H1 (cell line): ENCODE measurements around the gene OTOS. TPM values are rescaled to one million over a fixed set of nuclear protein-coding genes. Genes with fewer than 3 reads are reported as not detected.

Source experiments
- CTCF ChIA-PET: fragments of 300-600 bp; sonication (Branson Sonifier 250); formaldehyde crosslinking; loops from one replicate; lab custom pipeline; 2021; ENCODE audit not compliant: partially characterized antibody; lab: Charles Lee
- POLR2A ChIA-PET: fragments of 300-600 bp; sonication (Branson Sonifier 250); formaldehyde crosslinking; loops from one replicate; lab custom pipeline; 2021; ENCODE audit warnings: inconsistent platforms; ENCODE audit not compliant: partially characterized antibody; lab: Charles Lee
- DNase-seq, 2 experiments: peaks; one replicate each; pipeline versions ENCODE4 v3.0.0 to v3.0.0-alpha.2; 2010 to 2022; ENCODE audit warnings: low spot score in 2 of 2, low read depth in 1 of 2, mixed read lengths in 1 of 2
- FAIRE-seq: peaks from 2 replicates; lab custom pipeline; 2011; peaks lifted over from hg19 to GRCh38; lab: Jason Lieb, UNC
- H2AFZ ChIP-seq: 2 replicates; pipeline ENCODE4 v1.8.1; 2012; ENCODE audit warnings: low read length, inconsistent platforms
- H2AK5ac ChIP-seq: 2 replicates; pipeline ENCODE4 v1.6.1; 2013; ENCODE audit warnings: low read depth, low read length
- H2BK120ac ChIP-seq: replicated peaks from 2 replicates; pipeline ENCODE3; 2013; ENCODE audit warnings: low read depth, low read length, inconsistent platforms
- H2BK12ac ChIP-seq: 2 replicates; pipeline ENCODE4 v1.6.1; 2013; ENCODE audit warnings: low read depth, low read length
- H2BK15ac ChIP-seq: 2 replicates; pipeline ENCODE4 v1.6.1; 2013; ENCODE audit warnings: low read length
- H2BK20ac ChIP-seq: 2 replicates; pipeline ENCODE4 v1.6.1; 2013; ENCODE audit warnings: low read length
- H2BK5ac ChIP-seq: 2 replicates; pipeline ENCODE4 v1.6.1; 2013; ENCODE audit warnings: low read depth, low read length
- H3K14ac ChIP-seq: 2 replicates; pipeline ENCODE4 v1.6.1; 2013; ENCODE audit warnings: inconsistent platforms; ENCODE audit not compliant: insufficient read length
- H3K18ac ChIP-seq: 2 replicates; pipeline ENCODE4 v1.6.1; 2013; ENCODE audit warnings: low read length; ENCODE audit errors: extremely low read depth
- H3K23ac ChIP-seq: 2 replicates; pipeline ENCODE4 v1.6.1; 2013; ENCODE audit warnings: inconsistent platforms; ENCODE audit not compliant: insufficient read length
- H3K23me2 ChIP-seq: 2 replicates; pipeline ENCODE4 v1.6.1; 2013; ENCODE audit warnings: low read depth, low read length
- H3K27ac ChIP-seq: 2 replicates; pipeline ENCODE4 v1.6.1; 2011; ENCODE audit warnings: low read depth, low read length, inconsistent platforms
- H3K27me3 ChIP-seq, 4 experiments: replicated peaks in 1 of 4; 1 replicate in 1 of 4; 2 replicates in 3 of 4; pipeline versions ENCODE4 v1.6.1 to v1.8.1; 2011 to 2013; ENCODE audit warnings: low read length in 3 of 4, mild to moderate bottlenecking in 3 of 4, inconsistent platforms in 2 of 4, mixed read lengths in 2 of 4, moderate library complexity in 1 of 4; ENCODE audit not compliant: control insufficient read depth in 3 of 4, insufficient read depth in 3 of 4; ENCODE audit errors: extremely low read depth in 1 of 4
- H3K36me3 ChIP-seq, 4 experiments: 2 replicates each; pipeline versions ENCODE4 v1.6.1 to v1.8.1; 2011 to 2013; ENCODE audit warnings: mild to moderate bottlenecking in 4 of 4, low read length in 3 of 4, moderate library complexity in 2 of 4, control low read depth in 1 of 4, inconsistent platforms in 1 of 4; ENCODE audit not compliant: insufficient read depth in 4 of 4, control insufficient read depth in 2 of 4
- H3K4ac ChIP-seq: replicated peaks from 2 replicates; pipeline ENCODE3; 2013; ENCODE audit warnings: low read length, low read depth, mixed read lengths, inconsistent platforms; ENCODE audit not compliant: insufficient read length
- H3K4me1 ChIP-seq, 4 experiments: replicated peaks in 1 of 4; 1 replicate in 1 of 4; 2 replicates in 3 of 4; pipeline versions ENCODE4 v1.6.1 to v1.8.1; 2011 to 2013; ENCODE audit warnings: low read length in 3 of 4, inconsistent platforms in 2 of 4, mixed read lengths in 1 of 4; ENCODE audit not compliant: insufficient read depth in 4 of 4, control insufficient read depth in 3 of 4
- H3K4me2 ChIP-seq, 2 experiments: 2 replicates each; pipeline versions ENCODE4 v1.6.1 to v1.8.1; 2011 to 2013; ENCODE audit warnings: low read depth in 2 of 2, low read length in 2 of 2, control low read depth in 1 of 2, inconsistent platforms in 1 of 2, mild to moderate bottlenecking in 1 of 2; ENCODE audit not compliant: insufficient read depth in 1 of 2
- H3K4me3 ChIP-seq, 4 experiments: fragments of 200-600, 300-600 bp in 1 of 4; sonication (generic), shearing (Covaris generic), sonication (Bioruptor Twin) in 1 of 4; 2 replicates each; pipeline versions ENCODE4 v1.5.1 to v1.8.1; 2011 to 2016; ENCODE audit warnings: low read length in 4 of 4, low read depth in 3 of 4, control low read depth in 2 of 4, inconsistent platforms in 2 of 4, mild to moderate bottlenecking in 2 of 4, mixed read lengths in 1 of 4, moderate library complexity in 1 of 4; ENCODE audit not compliant: insufficient read depth in 2 of 4; ENCODE audit errors: extremely low read depth in 1 of 4
- H3K56ac ChIP-seq: replicated peaks from 2 replicates; pipeline ENCODE3; 2013; ENCODE audit warnings: low read depth, mild to moderate bottlenecking, mixed read lengths, low read length, inconsistent platforms; ENCODE audit not compliant: insufficient read length
- H3K79me1 ChIP-seq: 2 replicates; pipeline ENCODE4 v1.6.1; 2013; ENCODE audit warnings: low read depth, low read length, control low read depth
- H3K79me2 ChIP-seq, 2 experiments: 2 replicates each; pipeline versions ENCODE4 v1.6.1 to v1.8.1; 2012 to 2013; ENCODE audit warnings: low read length in 2 of 2, mild to moderate bottlenecking in 2 of 2, inconsistent platforms in 1 of 2; ENCODE audit not compliant: insufficient read depth in 2 of 2, control insufficient read depth in 1 of 2
- H3K9ac ChIP-seq, 4 experiments: replicated peaks in 1 of 4; 1 replicate in 1 of 4; 2 replicates in 3 of 4; pipeline versions ENCODE4 v1.6.1 to v1.8.1; 2011 to 2013; ENCODE audit warnings: low read depth in 3 of 4, low read length in 3 of 4, control low read depth in 2 of 4, mild to moderate bottlenecking in 2 of 4, moderate library complexity in 2 of 4, inconsistent platforms in 1 of 4; ENCODE audit errors: extremely low read depth in 1 of 4
- H3K9me3 ChIP-seq, 2 experiments: 2 replicates each; pipeline versions ENCODE4 v1.6.1 to v1.8.1; 2012 to 2013; ENCODE audit warnings: mild to moderate bottlenecking in 2 of 2, moderate library complexity in 2 of 2, control low read depth in 1 of 2, inconsistent platforms in 1 of 2, low read depth in 1 of 2, low read length in 1 of 2, mixed read lengths in 1 of 2; ENCODE audit not compliant: insufficient read depth in 2 of 2
- H4K20me1 ChIP-seq, 2 experiments: replicated peaks in 1 of 2; 2 replicates each; pipeline versions ENCODE3 to v1.8.1; 2011 to 2013; ENCODE audit warnings: inconsistent platforms in 2 of 2, low read length in 2 of 2, mild to moderate bottlenecking in 1 of 2; ENCODE audit not compliant: insufficient read depth in 2 of 2, control insufficient read depth in 1 of 2
- H4K5ac ChIP-seq: 2 replicates; pipeline ENCODE4 v1.6.1; 2013; ENCODE audit warnings: low read length, low read depth, mixed read lengths, inconsistent platforms; ENCODE audit not compliant: insufficient read length
- H4K8ac ChIP-seq: 2 replicates; pipeline ENCODE4 v1.8.0; 2013; ENCODE audit warnings: mild to moderate bottlenecking, moderate library complexity, low read length, inconsistent platforms; ENCODE audit not compliant: insufficient read depth; ENCODE audit errors: extremely low read depth
- H4K91ac ChIP-seq: replicated peaks from 2 replicates; pipeline ENCODE3; 2013; ENCODE audit warnings: low read length, mixed read lengths, inconsistent platforms; ENCODE audit not compliant: insufficient read length
- CEBPB ChIP-seq: IDR thresholded peaks from 2 replicates; pipeline ENCODE4 v1.6.1; 2012; ENCODE audit warnings: low read depth, low read length
- HDAC6 ChIP-seq: IDR thresholded peaks from one replicate; pipeline ENCODE4 v1.7.1; 2012; ENCODE audit warnings: low read depth, mild to moderate bottlenecking, inconsistent platforms, low read length, moderate library complexity
- JUND ChIP-seq: IDR thresholded peaks from 2 replicates; pipeline ENCODE4 v1.6.1; 2011; ENCODE audit warnings: mild to moderate bottlenecking, improper control_type of control experiment, low read length
- NRF1 ChIP-seq: IDR thresholded peaks from 2 replicates; pipeline ENCODE4 v1.6.1; 2011; ENCODE audit warnings: mild to moderate bottlenecking, low read depth, low read length, improper control_type of control experiment
- SP1 ChIP-seq: IDR thresholded peaks from 2 replicates; pipeline ENCODE4 v1.6.1; 2011; ENCODE audit warnings: low read depth, low read length
- SP2 ChIP-seq: IDR thresholded peaks from 2 replicates; pipeline ENCODE4 v1.6.1; 2012; ENCODE audit warnings: mild to moderate bottlenecking, low read length, inconsistent platforms
- WGBS, 2 experiments: shearing (Covaris generic) in 1 of 2; methylation state at CpG; one replicate each; pipeline versions ENCODE4 v1.1.6 to v1.1.7; 2013 to 2015; ENCODE audit warnings: low lambda C conversion rate in 2 of 2, mixed read lengths in 2 of 2, inconsistent platforms in 1 of 2, low coverage in 1 of 2, missing lambda C conversion rate in 1 of 2; ENCODE audit not compliant: insufficient replicate concordance in 2 of 2, insufficient coverage in 1 of 2, insufficient read length in 1 of 2; ENCODE audit errors: extremely low coverage in 1 of 2, missing lambda C conversion rate in 1 of 2; 5-methylcytosine and 5-hydroxymethylcytosine counted together
- polyA plus RNA-seq, 7 experiments: library from polyadenylated mRNA; depleted of rRNA in 3 of 7; stranded (reverse) in 5 of 7; unstranded in 2 of 7; fragments of >200 nt in 5 of 7; fragments of 200-250 nt in 2 of 7; gene quantifications; 1 replicate in 5 of 7; 2 replicates in 1 of 7; 4 replicates in 1 of 7; pipeline versions ENCODE4 v1.2.1 to v1.2.3, GENCODE V29; 2011 to 2013; ENCODE audit warnings: missing spikeins in 2 of 7, mixed read lengths in 2 of 7
- total RNA-seq: library from RNA; stranded (reverse); fragmentation: NEBNext Ultra II Directional; extraction: Animal tissue kit (Norgen Biotek cat#: 25700); gene quantifications from 2 replicates; pipeline ENCODE4 v1.2.1, GENCODE V29; 2021
- TF ChIP-seq, protein P1 (sequence below), 3 experiments: IDR thresholded peaks; 1 replicate in 2 of 3; 2 replicates in 1 of 3; pipeline versions ENCODE4 v1.5.1 to v1.6.1; 2011; ENCODE audit warnings: low read length in 3 of 3, mild to moderate bottlenecking in 3 of 3, inconsistent platforms in 2 of 3, low read depth in 1 of 3, moderate library complexity in 1 of 3; ENCODE audit not compliant: insufficient read depth in 1 of 3; ENCODE audit errors: control extremely low read depth in 1 of 3

Gene OTOS
- total and polyA plus RNA-seq, 2 of the 8 experiments (the other 6 are each of a cell fraction or from before 2014, with no cell fraction given): 0.17 TPM; not detected in 1

DNA sequence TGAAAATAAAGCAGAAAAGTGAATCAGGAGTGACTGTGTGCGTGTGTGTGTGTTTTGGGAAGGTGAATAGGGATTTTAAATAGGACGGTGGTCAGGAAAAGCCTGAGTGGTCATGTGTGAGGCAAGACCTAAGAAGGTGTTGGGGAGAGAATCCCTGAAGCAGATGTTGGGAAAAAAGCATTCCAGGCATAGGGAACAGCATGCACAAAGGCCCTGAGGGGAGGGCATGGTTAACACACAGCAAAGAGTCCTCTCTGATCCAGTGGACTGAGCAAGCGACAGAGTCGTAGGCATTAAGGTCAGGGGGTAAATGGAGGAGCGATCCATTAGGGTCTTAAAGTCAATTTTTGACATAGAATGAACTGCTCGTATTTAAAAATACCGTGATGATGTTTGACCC, 34.0 kb upstream of the OTOS start:
- Histone ChIP-seq H4K5ac (no peak overlapping the region), H3K9me3 (no peaks in the 10 kb centered on the region), H2BK15ac (no peak overlapping the region), H2BK12ac (no peak overlapping the region), H2BK120ac (no peak overlapping the region), H3K27ac (no peak overlapping the region), H3K9ac (no peak overlapping the region), H3K4me1 (no peaks in the 10 kb centered on the region), H3K79me2 (no peaks in the 10 kb centered on the region), H3K23ac (no peak overlapping the region), H3K23me2 (no peaks in the 10 kb centered on the region; the same call in 1 of the 2 replicates), H4K20me1 (no peaks in the 10 kb centered on the region), H2AFZ (no peak overlapping the region), H3K56ac (no peak overlapping the region), H3K14ac (no peak overlapping the region), H3K4me3 (no peak overlapping the region), H2BK20ac (no peak overlapping the region), H2AK5ac (no peak overlapping the region), H3K4me2 (no peak overlapping the region), H3K4ac (no peak overlapping the region), H2BK5ac (no peak overlapping the region), H3K27me3 (no peaks in the 10 kb centered on the region), H3K36me3 (no peaks in the 10 kb centered on the region), H3K18ac (no peak overlapping the region), H4K8ac (no peak overlapping the region), H3K79me1 (no peaks in the 10 kb centered on the region), H4K91ac (no peak overlapping the region)
- FAIRE-seq: no peak
- CTCF ChIA-PET: no interaction called here
- DNase-seq: no peak
- POLR2A ChIA-PET: no interaction called here
- WGBS, 2 experiments: 93 to 100% methylated on average over 2 to 7 of the region's 7 CpGs
- TF ChIP-seq SP1: no peak
- TF ChIP-seq SP2: no peak
- TF ChIP-seq HDAC6: no peak
- TF ChIP-seq CEBPB: no peak
- TF ChIP-seq JUND: no peak
- TF ChIP-seq NRF1: no peak
- TF ChIP-seq, protein P1, sequence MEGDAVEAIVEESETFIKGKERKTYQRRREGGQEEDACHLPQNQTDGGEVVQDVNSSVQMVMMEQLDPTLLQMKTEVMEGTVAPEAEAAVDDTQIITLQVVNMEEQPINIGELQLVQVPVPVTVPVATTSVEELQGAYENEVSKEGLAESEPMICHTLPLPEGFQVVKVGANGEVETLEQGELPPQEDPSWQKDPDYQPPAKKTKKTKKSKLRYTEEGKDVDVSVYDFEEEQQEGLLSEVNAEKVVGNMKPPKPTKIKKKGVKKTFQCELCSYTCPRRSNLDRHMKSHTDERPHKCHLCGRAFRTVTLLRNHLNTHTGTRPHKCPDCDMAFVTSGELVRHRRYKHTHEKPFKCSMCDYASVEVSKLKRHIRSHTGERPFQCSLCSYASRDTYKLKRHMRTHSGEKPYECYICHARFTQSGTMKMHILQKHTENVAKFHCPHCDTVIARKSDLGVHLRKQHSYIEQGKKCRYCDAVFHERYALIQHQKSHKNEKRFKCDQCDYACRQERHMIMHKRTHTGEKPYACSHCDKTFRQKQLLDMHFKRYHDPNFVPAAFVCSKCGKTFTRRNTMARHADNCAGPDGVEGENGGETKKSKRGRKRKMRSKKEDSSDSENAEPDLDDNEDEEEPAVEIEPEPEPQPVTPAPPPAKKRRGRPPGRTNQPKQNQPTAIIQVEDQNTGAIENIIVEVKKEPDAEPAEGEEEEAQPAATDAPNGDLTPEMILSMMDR (IDR thresholded peaks at IDR 0.05; ENCODE audit: control extremely low read depth in 1 of 3, insufficient read depth in 1 of 3, low read depth in 1 of 3, low read length in 3 of 3): no peak
